GM21360 (cell line): Measurements from ENCODE around the gene TEX261.

ENCODE experiments used
- ATAC-seq: cut with Tn5 transposase; IDR thresholded peaks from one replicate; pipeline ENCODE4 v1.9.1; 2021; ENCODE audit warnings: mild to moderate bottlenecking, moderate library complexity; ENCODE audit not compliant: unreplicated experiment

TEX261 gene

GRCh38 chr2:70937866-70938585 is 56.6 kb downstream of the TEX261 start:
- ATAC-seq, result no peak

GRCh38 chr2:70936979-70937811 is 57.5 kb downstream of the TEX261 start:
- no peak for ATAC-seq

- no peak for ATAC-seq
Measured at GRCh38 chr2:70936165-70936978, 58.3 kb downstream of the TEX261 start.
